ENCODE data around the gene SEPTIN5. TPM values are rescaled to one million over a fixed set of nuclear protein-coding genes. Genes with fewer than 3 reads are reported as not detected.

The SEPTIN5 gene
- total and polyA plus RNA-seq, 9 of the 15 experiments (the other 6 are each of a cell fraction or from before 2014, with no cell fraction given): 0.03 to 195 (median 119) TPM

DNA sequence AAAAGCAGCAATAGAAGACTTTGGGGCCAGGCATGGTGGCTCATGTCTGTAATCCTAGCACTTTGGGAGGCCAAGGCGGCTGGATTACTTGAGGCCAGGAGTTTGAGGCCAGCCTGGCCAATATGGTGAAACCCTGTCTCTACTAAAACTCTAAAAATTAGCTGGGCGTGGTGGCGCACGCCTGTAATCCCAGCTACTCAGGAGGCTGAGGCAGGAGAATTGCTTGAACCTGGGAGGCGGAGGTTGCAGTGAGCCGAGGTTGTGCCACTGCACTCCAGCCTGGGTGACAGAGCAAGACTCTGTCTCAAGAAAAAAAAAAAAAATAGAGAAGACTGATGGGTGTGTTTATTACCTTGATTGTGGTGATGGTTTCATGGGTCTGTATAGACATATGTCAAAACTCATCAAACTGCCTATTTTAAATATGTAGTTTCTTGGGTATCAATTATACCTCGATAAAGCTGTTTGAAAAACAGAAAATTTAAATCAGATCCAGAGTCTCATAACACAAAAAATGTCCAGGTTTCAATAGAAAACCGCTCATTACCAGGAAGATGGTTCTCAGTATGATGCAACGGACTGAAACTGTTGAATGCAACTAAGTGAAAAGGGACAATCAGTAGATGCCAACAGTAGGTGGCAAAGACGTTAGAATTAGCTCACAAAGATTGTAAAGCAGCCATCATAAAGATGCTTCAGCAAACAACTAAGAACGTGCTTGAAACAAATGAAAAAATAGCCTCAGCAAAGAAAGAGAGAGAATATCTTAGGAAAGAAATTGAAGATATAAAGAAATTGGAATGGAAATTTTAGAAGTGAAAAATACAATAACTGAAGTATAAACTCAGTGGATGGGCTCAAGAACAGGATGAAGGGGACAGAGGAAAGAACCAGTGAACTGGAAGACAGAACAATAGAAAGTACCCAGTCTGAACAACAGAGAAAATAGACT lies 33.1 kb upstream of the SEPTIN5 start (continued):
- TF ChIP-seq, protein P1, sequence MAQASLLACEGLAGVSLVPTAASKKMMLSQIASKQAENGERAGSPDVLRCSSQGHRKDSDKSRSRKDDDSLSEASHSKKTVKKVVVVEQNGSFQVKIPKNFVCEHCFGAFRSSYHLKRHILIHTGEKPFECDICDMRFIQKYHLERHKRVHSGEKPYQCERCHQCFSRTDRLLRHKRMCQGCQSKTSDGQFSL (CRISPR knock-in tag; IDR thresholded peaks at IDR 0.05): no peak
- TF ChIP-seq, protein P1 (tag; IDR thresholded peaks at IDR 0.05): 0 out of 4 replicates have a peak, but pooled peaks of 1 of the 2 experiments have one; percentile 56
- 0 out of 3 replicates have a peak, but pooled peaks of 1 of the 2 experiments have one; percentile 17 for TF ChIP-seq CBX3 (IDR thresholded peaks at IDR 0.05; ENCODE audit: borderline replicate concordance in 1 of 2, low read length in 2 of 2)
- peak; percentile 90 for TF ChIP-seq CEBPB (tag; IDR thresholded peaks at IDR 0.05)
- TF ChIP-seq NFATC3 (IDR thresholded peaks at IDR 0.05): peak; percentile 79; the same call in 1 of the 2 replicates
- TF ChIP-seq, protein P2, sequence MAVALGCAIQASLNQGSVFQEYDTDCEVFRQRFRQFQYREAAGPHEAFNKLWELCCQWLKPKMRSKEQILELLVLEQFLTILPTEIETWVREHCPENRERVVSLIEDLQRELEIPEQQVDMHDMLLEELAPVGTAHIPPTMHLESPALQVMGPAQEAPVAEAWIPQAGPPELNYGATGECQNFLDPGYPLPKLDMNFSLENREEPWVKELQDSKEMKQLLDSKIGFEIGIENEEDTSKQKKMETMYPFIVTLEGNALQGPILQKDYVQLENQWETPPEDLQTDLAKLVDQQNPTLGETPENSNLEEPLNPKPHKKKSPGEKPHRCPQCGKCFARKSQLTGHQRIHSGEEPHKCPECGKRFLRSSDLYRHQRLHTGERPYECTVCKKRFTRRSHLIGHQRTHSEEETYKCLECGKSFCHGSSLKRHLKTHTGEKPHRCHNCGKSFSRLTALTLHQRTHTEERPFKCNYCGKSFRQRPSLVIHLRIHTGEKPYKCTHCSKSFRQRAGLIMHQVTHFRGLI (CRISPR knock-in tag; IDR thresholded peaks at IDR 0.05): peak; percentile 39; the same call in 1 of the 2 replicates
- TF ChIP-seq, protein P3, sequence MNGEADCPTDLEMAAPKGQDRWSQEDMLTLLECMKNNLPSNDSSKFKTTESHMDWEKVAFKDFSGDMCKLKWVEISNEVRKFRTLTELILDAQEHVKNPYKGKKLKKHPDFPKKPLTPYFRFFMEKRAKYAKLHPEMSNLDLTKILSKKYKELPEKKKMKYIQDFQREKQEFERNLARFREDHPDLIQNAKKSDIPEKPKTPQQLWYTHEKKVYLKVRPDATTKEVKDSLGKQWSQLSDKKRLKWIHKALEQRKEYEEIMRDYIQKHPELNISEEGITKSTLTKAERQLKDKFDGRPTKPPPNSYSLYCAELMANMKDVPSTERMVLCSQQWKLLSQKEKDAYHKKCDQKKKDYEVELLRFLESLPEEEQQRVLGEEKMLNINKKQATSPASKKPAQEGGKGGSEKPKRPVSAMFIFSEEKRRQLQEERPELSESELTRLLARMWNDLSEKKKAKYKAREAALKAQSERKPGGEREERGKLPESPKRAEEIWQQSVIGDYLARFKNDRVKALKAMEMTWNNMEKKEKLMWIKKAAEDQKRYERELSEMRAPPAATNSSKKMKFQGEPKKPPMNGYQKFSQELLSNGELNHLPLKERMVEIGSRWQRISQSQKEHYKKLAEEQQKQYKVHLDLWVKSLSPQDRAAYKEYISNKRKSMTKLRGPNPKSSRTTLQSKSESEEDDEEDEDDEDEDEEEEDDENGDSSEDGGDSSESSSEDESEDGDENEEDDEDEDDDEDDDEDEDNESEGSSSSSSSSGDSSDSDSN (IDR thresholded peaks at IDR 0.05; ENCODE audit: borderline replicate concordance in 1 of 2, low read depth in 2 of 2, low read length in 2 of 2): 0 out of 4 replicates have a peak, but pooled peaks of 1 of the 2 experiments have one; percentile 48
- TF ChIP-seq HSF4 (CRISPR knock-in tag; IDR thresholded peaks at IDR 0.05; ENCODE audit: borderline replicate concordance): peak; percentile 37; the same call in 1 of the 2 replicates
- TF ChIP-seq KAT7 (CRISPR knock-in tag; IDR thresholded peaks at IDR 0.05; ENCODE audit: borderline replicate concordance): no peak
- peak; percentile 12; the same call in 1 of the 2 replicates for TF ChIP-seq NFE2L1 (tag; IDR thresholded peaks at IDR 0.05; ENCODE audit: borderline replicate concordance, low read depth)
- peak; percentile 94 for TF ChIP-seq ATF7 (IDR thresholded peaks at IDR 0.05)
- TF ChIP-seq ZNF311 (CRISPR knock-in tag; IDR thresholded peaks at IDR 0.05): 0 out of 2 replicates have a peak, but pooled peaks have one; percentile 43
- TF ChIP-seq ZNF133 (CRISPR knock-in tag; IDR thresholded peaks at IDR 0.05): 0 out of 2 replicates have a peak, but pooled peaks have one; percentile 69
- TF ChIP-seq SMARCA5 (IDR thresholded peaks at IDR 0.05): peak; percentile 68; the same call in 1 of the 2 replicates
- TF ChIP-seq SMARCA4 (IDR thresholded peaks at IDR 0.05): peak; percentile 87
- TF ChIP-seq HDAC2 (IDR thresholded peaks at IDR 0.05): peak; percentile 59; the same call in 1 of the 2 replicates
- TF ChIP-seq, protein P4, sequence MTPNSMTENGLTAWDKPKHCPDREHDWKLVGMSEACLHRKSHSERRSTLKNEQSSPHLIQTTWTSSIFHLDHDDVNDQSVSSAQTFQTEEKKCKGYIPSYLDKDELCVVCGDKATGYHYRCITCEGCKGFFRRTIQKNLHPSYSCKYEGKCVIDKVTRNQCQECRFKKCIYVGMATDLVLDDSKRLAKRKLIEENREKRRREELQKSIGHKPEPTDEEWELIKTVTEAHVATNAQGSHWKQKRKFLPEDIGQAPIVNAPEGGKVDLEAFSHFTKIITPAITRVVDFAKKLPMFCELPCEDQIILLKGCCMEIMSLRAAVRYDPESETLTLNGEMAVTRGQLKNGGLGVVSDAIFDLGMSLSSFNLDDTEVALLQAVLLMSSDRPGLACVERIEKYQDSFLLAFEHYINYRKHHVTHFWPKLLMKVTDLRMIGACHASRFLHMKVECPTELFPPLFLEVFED (CRISPR knock-in tag; conservative IDR thresholded peaks at IDR 0.05): 0 out of 2 replicates have a peak, but pooled peaks have one; percentile 56
- TF ChIP-seq MTA3 (IDR thresholded peaks at IDR 0.05; ENCODE audit: borderline replicate concordance): peak; percentile 53; the same call in 1 of the 2 replicates
